H1 (cell line): ENCODE measurements around the gene NAIF1. TPM values are rescaled to one million over a fixed set of nuclear protein-coding genes. Genes with fewer than 3 reads are reported as not detected.

Experiments
- CTBP2 ChIP-seq: IDR thresholded peaks from 2 replicates; pipeline ENCODE4 v1.7.0; 2011; ENCODE audit warnings: borderline replicate concordance, mild to moderate bottlenecking, moderate library complexity, mixed read lengths, low read length; ENCODE audit not compliant: insufficient read depth, insufficient read length
- RXRA ChIP-seq: IDR thresholded peaks from 2 replicates; pipeline ENCODE4 v1.6.1; 2011; ENCODE audit warnings: low read depth, mild to moderate bottlenecking, low read length, moderate library complexity; ENCODE audit not compliant: insufficient read depth
- polyA plus RNA-seq, 7 experiments: library from polyadenylated mRNA; depleted of rRNA in 3 of 7; stranded (reverse) in 5 of 7; unstranded in 2 of 7; fragments of >200 nt in 5 of 7; fragments of 200-250 nt in 2 of 7; gene quantifications; 1 replicate in 5 of 7; 2 replicates in 1 of 7; 4 replicates in 1 of 7; pipeline versions ENCODE4 v1.2.1 to v1.2.3, GENCODE V29; 2011 to 2013; ENCODE audit warnings: missing spikeins in 2 of 7, mixed read lengths in 2 of 7
- total RNA-seq: library from RNA; stranded (reverse); fragmentation: NEBNext Ultra II Directional; extraction: Animal tissue kit (Norgen Biotek cat#: 25700); gene quantifications from 2 replicates; pipeline ENCODE4 v1.2.1, GENCODE V29; 2021

Gene NAIF1
- total and polyA plus RNA-seq, 2 of the 8 experiments (the other 6 are each of a cell fraction or from before 2014, with no cell fraction given): 8.7 to 9.0 TPM

DNA sequence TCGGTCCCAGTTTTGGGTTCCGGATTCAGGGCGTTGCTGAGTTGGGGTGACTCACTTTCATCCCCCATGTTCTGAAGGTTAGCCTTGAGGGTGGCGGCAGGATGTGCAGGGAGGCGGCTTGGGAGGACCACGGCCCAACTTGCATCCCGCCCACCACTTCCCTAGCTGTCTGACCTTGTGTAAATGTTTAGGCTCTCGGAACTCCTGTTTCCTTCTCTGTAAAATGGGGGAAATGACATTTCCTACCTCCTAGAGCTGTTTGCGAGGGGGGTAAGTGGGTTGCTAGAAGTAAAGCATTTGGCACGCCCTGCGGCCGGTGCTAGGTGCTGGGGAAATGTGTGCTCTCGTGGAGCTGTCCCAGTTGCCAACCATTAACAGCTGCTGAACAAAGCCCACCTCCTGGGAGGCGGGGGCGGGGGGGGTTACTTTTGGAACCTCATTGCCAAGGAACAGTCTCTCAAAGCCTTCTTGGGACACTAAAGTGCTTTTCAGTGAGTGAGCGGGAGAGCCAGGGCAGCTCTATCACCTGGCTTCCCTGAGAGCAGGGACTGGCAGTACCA is 32.9 kb upstream of the NAIF1 start (continued):
- TF ChIP-seq RXRA (no peak), CTBP2 (no peak)
